K562 (cell line): ENCODE data around the gene ASIC3. TPM values are rescaled to one million over a fixed set of nuclear protein-coding genes. Genes with fewer than 3 reads are reported as not detected.

Source experiments
- ADNP ChIP-seq: fragments of 200-800 bp; sonication (Bioruptor generic); IDR thresholded peaks from 2 replicates; pipeline ENCODE4 v1.6.1; 2016; ENCODE audit warnings: missing genetic modification characterization, missing compliant biosample characterization
- BRF2 ChIP-seq: IDR thresholded peaks from 3 replicates; pipeline ENCODE4 v1.6.1; 2011; ENCODE audit warnings: borderline replicate concordance, mild to moderate bottlenecking; ENCODE audit not compliant: insufficient read length, insufficient read depth
- CSDE1 ChIP-seq, 2 experiments: fragments of 450-650 bp; IDR thresholded peaks; 2 replicates each; pipeline ENCODE4 v1.6.1; 2016; ENCODE audit warnings: mild to moderate bottlenecking in 1 of 2
- ELK1 ChIP-seq: sonication (generic); formaldehyde crosslinking; IDR thresholded peaks from 2 replicates; pipeline ENCODE4 v1.8.1; 2022; ENCODE audit warnings: missing genetic modification reagents
- HLTF ChIP-seq: fragments of 450-650 bp; IDR thresholded peaks from 2 replicates; pipeline ENCODE4 v1.6.1; 2016
- KAT2B ChIP-seq: IDR thresholded peaks from one replicate; pipeline ENCODE4 v1.6.1; 2012; ENCODE audit warnings: low read depth, mild to moderate bottlenecking, control low read depth, inconsistent platforms, low read length, moderate library complexity
- KDM2B ChIP-seq: fragments of 250-450 bp; sonication (Bioruptor Pico); IDR thresholded peaks from 2 replicates; pipeline ENCODE4 v1.8.0; 2021; ENCODE audit warnings: mild to moderate bottlenecking, moderate library complexity
- KLF10 ChIP-seq: fragments of 250-450 bp; sonication (Bioruptor Pico); IDR thresholded peaks from 2 replicates; pipeline ENCODE4 v1.6.1; 2021; ENCODE audit warnings: matching md5 sums
- MITF ChIP-seq: IDR thresholded peaks from 2 replicates; pipeline ENCODE4 v1.6.1; 2014; ENCODE audit warnings: antibody characterized with exemption
- NFRKB ChIP-seq: fragments of 450-650 bp; IDR thresholded peaks from 2 replicates; pipeline ENCODE4 v1.6.1; 2016; ENCODE audit warnings: low read depth
- PHF20 ChIP-seq: fragments of 450-650 bp; IDR thresholded peaks from 2 replicates; pipeline ENCODE4 v1.6.1; 2018; ENCODE audit not compliant: partially characterized antibody
- PRPF4 ChIP-seq: fragments of 200-400 bp; formaldehyde crosslinking; IDR thresholded peaks from one replicate; pipeline ENCODE4 v1.6.1; 2017; ENCODE audit warnings: low read length, low read depth, mild to moderate bottlenecking; ENCODE audit not compliant: insufficient read depth, poor library complexity, severe bottlenecking
- RBFOX2 ChIP-seq: fragments of 200-400 bp; formaldehyde crosslinking; IDR thresholded peaks from 2 replicates; pipeline ENCODE4 v1.6.1; 2017; ENCODE audit warnings: low read depth, mild to moderate bottlenecking, low read length, moderate library complexity
- RFX1 ChIP-seq: fragments of 450-650 bp; IDR thresholded peaks from 2 replicates; pipeline ENCODE4 v1.6.1; 2016; ENCODE audit warnings: mild to moderate bottlenecking, moderate library complexity
- RNF2 ChIP-seq: sonication (generic); IDR thresholded peaks from 2 replicates; pipeline ENCODE4 v1.6.1; 2016
- USF1 ChIP-seq: sonication (generic); formaldehyde crosslinking; IDR thresholded peaks from 2 replicates; pipeline ENCODE4 v1.9.0; 2022; ENCODE audit warnings: mild to moderate bottlenecking, missing genetic modification reagents
- XRCC3 ChIP-seq: fragments of 450-650 bp; IDR thresholded peaks from 2 replicates; pipeline ENCODE4 v1.6.1; 2017; ENCODE audit warnings: mild to moderate bottlenecking, moderate library complexity
- ZBTB49 ChIP-seq: sonication (generic); formaldehyde crosslinking; IDR thresholded peaks from 2 replicates; pipeline ENCODE4 v1.8.0; 2022; ENCODE audit warnings: missing genetic modification reagents, mild to moderate bottlenecking, borderline replicate concordance
- ZNF232 ChIP-seq: sonication (generic); formaldehyde crosslinking; IDR thresholded peaks from 2 replicates; pipeline ENCODE4 v1.8.0; 2022; ENCODE audit warnings: mild to moderate bottlenecking, missing genetic modification reagents
- ZNF253 ChIP-seq: fragments of 250-450 bp; sonication (Bioruptor Pico); conservative IDR thresholded peaks from 2 replicates; pipeline ENCODE4 v1.6.1; 2021; ENCODE audit warnings: mild to moderate bottlenecking
- ZNF280A ChIP-seq: fragments of 450-650 bp; IDR thresholded peaks from 2 replicates; pipeline ENCODE4 v1.6.1; 2018; ENCODE audit warnings: mild to moderate bottlenecking, low read depth; ENCODE audit not compliant: partially characterized antibody
- polyA plus RNA-seq, 8 experiments: library from polyadenylated mRNA; depleted of rRNA in 4 of 8; stranded (reverse) in 5 of 8; unstranded in 3 of 8; fragments of >200 nt; fragmentation: Nextera tagmentation in 2 of 8; fragmentation: Illumina TruSeq in 1 of 8; extraction: Ambion mirVana in 2 of 8; extraction: Trizol in 1 of 8; gene quantifications; 2 replicates each; pipeline versions ENCODE4 v1.2.1 to v1.2.3, GENCODE V29; 2011 to 2014; ENCODE audit warnings: inconsistent platforms in 1 of 8, missing spikeins in 1 of 8
- total RNA-seq, 7 experiments: library from RNA; depleted of rRNA in 6 of 7; stranded (reverse); fragments of >200 nt in 6 of 7; fragmentation: Illumina TruSeq in 2 of 7; extraction: Trizol in 2 of 7; gene quantifications; 2 replicates each; pipeline versions ENCODE4 v1.2.1 to v1.2.3, GENCODE V29; 2011 to 2021; ENCODE audit warnings: low replicate concordance in 1 of 7

ASIC3 gene
- total and polyA plus RNA-seq, 9 of the 15 experiments (the other 6 are each of a cell fraction or from before 2014, with no cell fraction given): 0.11 to 5.0 (median 0.87) TPM

GRCh38 chr7:151059367-151060112, 11.2 kb downstream of the ASIC3 start, which contains the start of gene SLC4A2 (continued):
- TF ChIP-seq MITF: no peak
- no peak for TF ChIP-seq NFRKB
- TF ChIP-seq BRF2: no peak
- no peak for TF ChIP-seq ZNF232 (CRISPR knock-in tag)
- TF ChIP-seq ZNF280A: no peak
- no peak for TF ChIP-seq PRPF4
- no peak for TF ChIP-seq RNF2
- TF ChIP-seq RBFOX2: peak; percentile 68
- no peak for TF ChIP-seq KLF10 (CRISPR knock-in tag)
- TF ChIP-seq KAT2B: no peak
- TF ChIP-seq XRCC3: no peak
- TF ChIP-seq PHF20: no peak
- no peak for TF ChIP-seq RFX1
- TF ChIP-seq KDM2B: no peak
- no peak for TF ChIP-seq CSDE1 (IDR thresholded peaks at IDR 0.05)
- no peak for TF ChIP-seq ELK1 (CRISPR knock-in tag)
- no peak for TF ChIP-seq ZBTB49 (CRISPR knock-in tag)
- no peak; the same call in 1 of the 2 replicates for TF ChIP-seq USF1
- TF ChIP-seq HLTF: peak; percentile 77; the same call in 1 of the 2 replicates
- no peak for TF ChIP-seq ADNP (tag)
- TF ChIP-seq ZNF253 (CRISPR knock-in tag): no peak
